ENCODE data around the gene CLASP2. TPM values are rescaled to one million over a fixed set of nuclear protein-coding genes. Genes with fewer than 3 reads are reported as not detected.

CLASP2 gene
- polyA plus RNA-seq, 3 donors, result 10.1 to 16.1 (median 13.9) TPM

DNA sequence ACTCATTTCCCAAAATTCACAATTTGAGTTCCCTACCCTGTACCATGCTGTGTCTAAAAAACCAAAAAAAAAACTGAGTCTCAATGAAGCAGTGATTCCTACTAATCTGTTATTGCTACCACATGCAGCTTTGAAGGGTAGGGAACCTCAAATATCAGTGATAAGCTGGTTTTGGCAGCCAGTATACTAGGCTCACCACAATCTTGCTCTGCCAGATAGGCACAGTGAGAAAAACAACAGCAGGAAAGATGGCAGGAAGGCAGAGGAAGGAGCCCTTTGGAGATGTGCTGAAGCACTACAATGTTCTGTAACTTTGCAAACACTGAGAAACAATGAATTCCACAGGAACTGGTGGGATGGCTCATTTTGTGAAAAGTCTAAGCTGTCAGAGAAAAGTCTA, 180.9 kb downstream of the CLASP2 start:
- Histone ChIP-seq H3K4me1 (ENCODE audit: control insufficient read depth in 1 of 2, insufficient read depth in 2 of 2, low read length in 2 of 2) (no peaks in the 10 kb centered on the region), H3K9me3 (replicated peaks in 1 of 2; ENCODE audit: control insufficient read depth in 1 of 2, insufficient read depth in 1 of 2, low read length in 2 of 2) (no peaks in the 10 kb centered on the region), H4K20me1 (ENCODE audit: insufficient read depth, low read length) (no peaks in the 10 kb centered on the region), H2AFZ (ENCODE audit: insufficient read depth, low read depth, low read length, poor library complexity, severe bottlenecking) (no peak overlapping the region), H3K4me2 (replicated peaks; ENCODE audit: extremely low read depth, low read length, poor library complexity, severe bottlenecking) (no peak overlapping the region), H3K27ac (ENCODE audit: low read depth in 1 of 2, low read length in 2 of 2) (no peak overlapping the region), H3K79me2 (ENCODE audit: insufficient read depth, low read length) (no peaks in the 10 kb centered on the region), H3K9ac (ENCODE audit: insufficient read depth, low read length, poor library complexity, severe bottlenecking) (no peak overlapping the region), H3K27me3 (ENCODE audit: control insufficient read depth in 2 of 2, insufficient read depth in 2 of 2, low read length in 2 of 2) (no peaks in the 10 kb centered on the region), H3K4me3 (replicated peaks in 1 of 3; ENCODE audit: low read depth in 2 of 3, low read length in 3 of 3) (no peak overlapping the region), H3K36me3 (replicated peaks in 1 of 2; ENCODE audit: control insufficient read depth in 1 of 2, insufficient read depth in 2 of 2, low read length in 2 of 2) (peaks cover 59 to 97% of the 10 kb centered on the region in 2 donors)
- H3K27me3 Mint-ChIP-seq (ENCODE audit: low read depth in 3 of 3), result no peaks in the 10 kb centered on the region
- H3K4me3 Mint-ChIP-seq, result no peak overlapping the region
- H3K9me3 Mint-ChIP-seq, result peaks cover 0 to 1% (median 0%) of the 10 kb centered on the region in 7 donors
- TF ChIP-seq, protein P1, sequence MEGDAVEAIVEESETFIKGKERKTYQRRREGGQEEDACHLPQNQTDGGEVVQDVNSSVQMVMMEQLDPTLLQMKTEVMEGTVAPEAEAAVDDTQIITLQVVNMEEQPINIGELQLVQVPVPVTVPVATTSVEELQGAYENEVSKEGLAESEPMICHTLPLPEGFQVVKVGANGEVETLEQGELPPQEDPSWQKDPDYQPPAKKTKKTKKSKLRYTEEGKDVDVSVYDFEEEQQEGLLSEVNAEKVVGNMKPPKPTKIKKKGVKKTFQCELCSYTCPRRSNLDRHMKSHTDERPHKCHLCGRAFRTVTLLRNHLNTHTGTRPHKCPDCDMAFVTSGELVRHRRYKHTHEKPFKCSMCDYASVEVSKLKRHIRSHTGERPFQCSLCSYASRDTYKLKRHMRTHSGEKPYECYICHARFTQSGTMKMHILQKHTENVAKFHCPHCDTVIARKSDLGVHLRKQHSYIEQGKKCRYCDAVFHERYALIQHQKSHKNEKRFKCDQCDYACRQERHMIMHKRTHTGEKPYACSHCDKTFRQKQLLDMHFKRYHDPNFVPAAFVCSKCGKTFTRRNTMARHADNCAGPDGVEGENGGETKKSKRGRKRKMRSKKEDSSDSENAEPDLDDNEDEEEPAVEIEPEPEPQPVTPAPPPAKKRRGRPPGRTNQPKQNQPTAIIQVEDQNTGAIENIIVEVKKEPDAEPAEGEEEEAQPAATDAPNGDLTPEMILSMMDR (IDR thresholded peaks at IDR 0.05), result no peak
- H3K27ac Mint-ChIP-seq, result no peak overlapping the region
- H3K36me3 Mint-ChIP-seq, result peaks cover 60 to 70% of the 10 kb centered on the region in 2 donors
- no peak for DNase-seq
- intact Hi-C loops (cut with micrococcal nuclease), result no loop called here
- no peaks in the 10 kb centered on the region for H3K4me1 Mint-ChIP-seq

DNA sequence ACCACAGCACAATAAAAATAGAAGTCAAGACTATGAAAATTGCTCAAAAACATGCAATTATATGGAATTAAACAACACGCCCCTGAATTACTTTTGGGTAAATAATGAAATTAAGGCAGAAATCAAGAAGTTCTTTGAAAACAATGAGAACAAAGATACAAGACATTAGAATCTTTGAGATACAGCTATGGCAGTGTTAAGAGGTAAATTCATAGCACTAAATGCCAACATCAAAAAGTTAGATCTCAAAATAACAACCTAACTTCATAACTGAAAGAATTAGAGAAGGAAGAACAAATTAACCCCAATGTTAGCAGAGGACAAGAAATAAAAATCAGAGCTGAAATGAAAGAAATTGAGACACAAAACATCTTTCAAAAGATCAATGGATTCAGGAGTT, 191.3 kb downstream of the CLASP2 start:
- H3K9me3 Mint-ChIP-seq, result peaks cover 25 to 42% (median 34%) of the 10 kb centered on the region in 7 donors
- TF ChIP-seq, protein P1 (IDR thresholded peaks at IDR 0.05), result no peak
- no peak overlapping the region for H3K27ac Mint-ChIP-seq
- H2AFZ ChIP-seq (ENCODE audit: insufficient read depth, low read depth, low read length, poor library complexity, severe bottlenecking), result no peak overlapping the region
- H3K4me3 ChIP-seq (replicated peaks in 1 of 3; ENCODE audit: low read depth in 2 of 3, low read length in 3 of 3), result no peak overlapping the region
- intact Hi-C loops (cut with micrococcal nuclease), result no loop called here
- no peaks in the 10 kb centered on the region for H3K27me3 ChIP-seq (ENCODE audit: control insufficient read depth in 2 of 2, insufficient read depth in 2 of 2, low read length in 2 of 2)
- H3K27me3 Mint-ChIP-seq (ENCODE audit: low read depth in 3 of 3), result peaks cover 0 to 3% (median 1%) of the 10 kb centered on the region in 3 donors
- no peaks in the 10 kb centered on the region for H3K79me2 ChIP-seq (ENCODE audit: insufficient read depth, low read length)
- H3K4me2 ChIP-seq (replicated peaks; ENCODE audit: extremely low read depth, low read length, poor library complexity, severe bottlenecking), result no peak overlapping the region
- H3K27ac ChIP-seq (ENCODE audit: low read depth in 1 of 2, low read length in 2 of 2), result no peak overlapping the region
- no CpG with 5 or more reads among the region's 1 CpG for WGBS (ENCODE audit: insufficient coverage)
- no peaks in the 10 kb centered on the region for H3K4me1 ChIP-seq (ENCODE audit: control insufficient read depth in 1 of 2, insufficient read depth in 2 of 2, low read length in 2 of 2)
- peaks cover 77 to 90% of the 10 kb centered on the region in 2 donors for H3K36me3 Mint-ChIP-seq
- H3K9ac ChIP-seq (ENCODE audit: insufficient read depth, low read length, poor library complexity, severe bottlenecking), result no peak overlapping the region
- no peaks in the 10 kb centered on the region for H4K20me1 ChIP-seq (ENCODE audit: insufficient read depth, low read length)
- no peaks in the 10 kb centered on the region for H3K4me1 Mint-ChIP-seq
- H3K4me3 Mint-ChIP-seq, result no peak overlapping the region
- peaks cover 30 to 85% of the 10 kb centered on the region in 2 donors for H3K36me3 ChIP-seq (replicated peaks in 1 of 2; ENCODE audit: control insufficient read depth in 1 of 2, insufficient read depth in 2 of 2, low read length in 2 of 2)
- DNase-seq, result no peak
- peaks cover 16 to 24% of the 10 kb centered on the region in 2 donors for H3K9me3 ChIP-seq (replicated peaks in 1 of 2; ENCODE audit: control insufficient read depth in 1 of 2, insufficient read depth in 1 of 2, low read length in 2 of 2)
